ENCODE measurements around the gene PAX5.

DNA sequence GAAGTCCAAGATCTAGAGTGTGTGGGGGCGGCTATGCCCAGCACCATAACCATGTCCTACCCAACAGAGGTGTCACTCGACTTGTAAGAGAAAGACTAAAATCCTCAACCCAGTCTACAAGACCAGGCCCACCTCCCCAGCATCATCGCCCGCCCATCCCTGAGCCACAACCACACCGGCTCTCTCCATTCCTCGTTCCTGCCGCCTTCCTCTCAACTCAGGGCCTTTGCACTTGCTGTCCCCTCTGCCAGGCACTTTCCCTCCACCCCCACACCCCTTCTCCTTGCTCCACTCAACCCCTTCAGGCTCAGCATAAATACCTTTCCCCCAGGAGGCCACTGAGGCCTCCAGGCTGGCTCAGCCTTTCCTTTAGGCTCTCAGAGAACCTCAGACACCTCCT, 69.3 kb downstream of the PAX5 start:
- TF ChIP-seq, protein P1, sequence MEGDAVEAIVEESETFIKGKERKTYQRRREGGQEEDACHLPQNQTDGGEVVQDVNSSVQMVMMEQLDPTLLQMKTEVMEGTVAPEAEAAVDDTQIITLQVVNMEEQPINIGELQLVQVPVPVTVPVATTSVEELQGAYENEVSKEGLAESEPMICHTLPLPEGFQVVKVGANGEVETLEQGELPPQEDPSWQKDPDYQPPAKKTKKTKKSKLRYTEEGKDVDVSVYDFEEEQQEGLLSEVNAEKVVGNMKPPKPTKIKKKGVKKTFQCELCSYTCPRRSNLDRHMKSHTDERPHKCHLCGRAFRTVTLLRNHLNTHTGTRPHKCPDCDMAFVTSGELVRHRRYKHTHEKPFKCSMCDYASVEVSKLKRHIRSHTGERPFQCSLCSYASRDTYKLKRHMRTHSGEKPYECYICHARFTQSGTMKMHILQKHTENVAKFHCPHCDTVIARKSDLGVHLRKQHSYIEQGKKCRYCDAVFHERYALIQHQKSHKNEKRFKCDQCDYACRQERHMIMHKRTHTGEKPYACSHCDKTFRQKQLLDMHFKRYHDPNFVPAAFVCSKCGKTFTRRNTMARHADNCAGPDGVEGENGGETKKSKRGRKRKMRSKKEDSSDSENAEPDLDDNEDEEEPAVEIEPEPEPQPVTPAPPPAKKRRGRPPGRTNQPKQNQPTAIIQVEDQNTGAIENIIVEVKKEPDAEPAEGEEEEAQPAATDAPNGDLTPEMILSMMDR (IDR thresholded peaks at IDR 0.05; ENCODE audit: low read length), result no peak
- TF ChIP-seq EZH2phosphoT487 (IDR thresholded peaks at IDR 0.05; ENCODE audit: low read length) (no peak), EZH2 (optimal IDR thresholded peaks at IDR 0.05; ENCODE audit: low read depth, low read length) (no peak)
